Measurements from ENCODE around the gene SLC22A25.
A peak's percentile ranks its signal among the peaks of the same experiment; 100 is the strongest.
"Not testable (repeated sequence)": the region's sequence is repeated elsewhere in the genome, so short reads cannot be mapped to it uniquely, and the experiment has no call there.

The SLC22A25 gene

GRCh38 chr11:63243533-63243932, at the start of gene SLC22A25:
Gene SLC22A25, minus strand, starts transcription at chr11:63243599. Its CDS starts 13,947 bp downstream, at chr11:63229652.
- DNase-seq: peak; percentile 27

- no peak for DNase-seq
These were observed 46.9 kb upstream of the SLC22A25 start for GRCh38 chr11:63290285-63290684.

- DNase-seq: no peak
These were observed 46.3 kb upstream of the SLC22A25 start for GRCh38 chr11:63289658-63290057.

DNA sequence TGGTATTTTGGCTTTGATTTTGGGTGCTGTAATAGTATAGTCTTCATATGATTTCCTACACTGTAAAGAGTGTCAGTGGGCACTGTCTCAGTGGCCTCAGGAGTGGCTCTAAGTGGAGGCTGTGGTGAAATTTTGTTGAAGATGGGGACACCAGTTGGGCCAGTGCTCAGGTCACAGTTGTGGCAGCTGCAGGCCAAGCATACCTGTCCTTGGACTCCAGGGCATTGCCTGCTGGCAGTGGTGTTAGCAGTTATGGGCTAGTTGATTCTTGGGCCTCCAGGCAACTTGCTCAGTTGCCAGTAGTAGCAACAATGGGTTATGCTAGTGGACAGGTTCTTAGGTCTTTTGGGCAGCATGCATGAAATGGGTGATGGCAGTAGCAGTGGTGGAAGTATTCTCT, 39.2 kb upstream of the SLC22A25 start:
- no peak for DNase-seq

DNA sequence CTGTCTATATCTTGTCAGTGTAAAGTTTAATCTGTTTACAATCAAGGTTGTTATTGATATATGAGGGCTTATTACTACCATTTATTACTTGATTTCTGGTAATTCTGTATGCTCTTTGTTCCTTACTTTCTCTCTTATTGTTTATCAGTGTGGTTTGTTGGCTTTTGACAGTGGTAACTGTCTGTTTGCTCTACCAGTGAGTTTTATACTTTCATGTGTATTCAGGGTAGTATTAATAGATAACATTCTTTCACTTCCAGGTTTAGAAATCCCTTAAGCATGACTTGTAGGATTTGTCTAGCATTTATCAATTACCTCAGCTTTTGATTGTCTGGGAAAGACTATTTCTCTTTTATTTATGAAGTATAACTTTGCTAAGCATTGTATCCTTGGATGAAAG, 37.5 kb upstream of the SLC22A25 start:
- no peak for DNase-seq

GRCh38 chr11:63277345-63277943, 34.0 kb upstream of the SLC22A25 start:
- no peak for DNase-seq

- DNase-seq: no peak
These were observed 31.4 kb upstream of the SLC22A25 start for GRCh38 chr11:63274776-63275175.

DNA sequence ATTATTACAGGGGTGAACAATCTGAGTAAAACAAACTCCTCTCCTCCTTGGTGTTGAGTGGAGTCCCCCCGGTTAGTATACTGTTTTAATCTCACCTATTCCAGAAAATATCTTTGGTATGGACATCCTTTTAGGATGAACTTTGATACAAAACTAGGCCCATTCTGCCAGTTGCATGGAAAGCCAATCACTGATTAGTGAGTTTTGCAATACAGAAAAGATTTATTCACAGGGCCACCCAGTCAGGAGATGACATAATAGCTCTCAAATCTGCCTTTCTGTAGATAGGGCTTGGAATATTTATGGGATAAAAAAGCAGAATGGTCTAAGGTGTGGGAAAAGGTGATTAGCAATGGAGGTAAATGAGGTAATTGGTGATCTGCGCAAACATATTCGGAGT, 30.3 kb upstream of the SLC22A25 start:
- no peak for DNase-seq

DNA sequence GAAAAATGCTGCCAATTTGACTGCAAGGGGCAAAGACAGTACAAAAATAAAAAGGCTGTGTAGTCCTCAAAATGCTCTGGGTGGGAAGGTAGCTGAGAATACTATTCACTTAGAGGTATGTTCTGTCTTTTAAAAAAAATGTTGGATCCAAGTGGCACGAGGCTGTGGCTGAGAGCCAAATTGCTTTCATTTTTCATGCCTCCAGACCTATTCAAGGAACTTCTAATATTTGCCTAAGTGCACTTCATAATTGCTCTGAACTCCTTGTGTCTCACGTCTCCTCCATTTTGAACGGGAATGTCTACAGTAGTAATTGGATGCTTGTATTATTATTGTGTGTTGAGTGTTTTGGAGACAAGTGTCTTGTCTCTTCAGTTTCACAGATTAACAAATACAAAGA, 19.1 kb upstream of the SLC22A25 start:
- no peak for DNase-seq

- DNase-seq: no peak
These were observed 7.9 kb upstream of the SLC22A25 start for GRCh38 chr11:63251312-63251711.

- no peak for DNase-seq
These were observed 7.0 kb upstream of the SLC22A25 start for GRCh38 chr11:63250162-63251050.

GRCh38 chr11:63248966-63249365, 5.6 kb upstream of the SLC22A25 start:
- no peak for DNase-seq

GRCh38 chr11:63247237-63248002, 4.0 kb upstream of the SLC22A25 start:
- DNase-seq: not testable (repeated sequence)

GRCh38 chr11:63246045-63246444, 2.6 kb upstream of the SLC22A25 start:
- DNase-seq: no peak

GRCh38 chr11:63244862-63245261, 1.5 kb upstream of the SLC22A25 start:
- DNase-seq: no peak

GRCh38 chr11:63242089-63242781, 1.2 kb downstream of the SLC22A25 start:
- DNase-seq: no peak

- DNase-seq: no peak
These were observed 2.5 kb downstream of the SLC22A25 start for GRCh38 chr11:63240791-63241379.

GRCh38 chr11:63240098-63240497, 3.3 kb downstream of the SLC22A25 start:
- DNase-seq: no peak

- DNase-seq: no peak
These were observed 4.1 kb downstream of the SLC22A25 start for GRCh38 chr11:63239254-63239653.

- no peak for DNase-seq
These were observed 6.0 kb downstream of the SLC22A25 start for GRCh38 chr11:63237413-63237812.

DNA sequence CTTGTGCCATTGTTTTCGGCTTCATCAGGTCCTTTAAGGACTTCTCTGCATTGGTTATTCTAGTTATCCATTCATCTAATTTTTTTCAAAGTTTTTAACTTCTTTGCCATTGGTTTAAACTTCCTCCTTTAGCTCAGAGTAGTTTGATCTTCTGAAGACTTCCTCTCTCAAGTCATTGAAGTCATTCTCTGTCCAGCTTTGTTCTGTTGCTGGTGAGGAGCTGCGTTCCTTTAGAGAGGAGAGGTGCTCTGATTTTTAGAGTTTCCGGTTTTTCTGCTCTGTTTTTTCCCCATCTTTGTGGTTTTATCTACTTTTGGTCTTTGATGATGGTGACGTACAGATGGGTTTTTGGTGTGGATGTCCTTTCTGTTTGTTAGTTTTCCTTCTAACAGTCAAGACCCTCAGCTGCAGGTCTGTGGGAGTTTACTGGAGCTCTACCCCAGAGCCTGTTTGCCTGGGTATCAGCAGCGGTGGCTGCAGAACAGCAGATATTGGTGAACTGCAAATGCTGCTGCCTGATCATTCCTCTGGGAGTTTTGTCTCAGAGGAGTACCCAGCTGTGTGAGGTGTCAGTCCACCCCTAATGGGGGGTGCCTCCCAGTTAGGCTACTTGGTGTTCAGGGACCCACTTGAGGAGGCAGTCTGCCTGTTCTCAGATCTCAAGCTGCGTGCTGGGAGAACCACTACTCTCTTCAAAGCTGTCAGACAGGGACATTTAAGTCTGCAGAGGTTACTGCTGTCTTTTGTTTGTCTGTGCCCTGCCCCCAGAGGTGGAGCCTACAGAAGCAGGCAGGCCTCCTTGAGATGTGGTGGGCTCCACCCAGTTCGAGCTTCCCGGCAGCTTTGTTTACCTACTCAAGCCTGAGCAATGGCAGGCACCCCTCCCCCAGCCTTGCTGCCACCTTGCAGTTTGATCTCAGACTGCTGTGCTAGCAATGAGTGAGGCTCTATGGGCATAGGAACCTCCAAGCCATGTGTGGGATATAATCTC, 7.6 kb downstream of the SLC22A25 start:
- not testable (repeated sequence) for DNase-seq
